OCI-LY3 (cell line): ENCODE measurements around the gene HEXIM1.
A peak's percentile ranks its signal among the peaks of the same experiment; 100 is the strongest.

Experiments
- EZH2phosphoT487 ChIP-seq: fragments of 200-600 bp; shearing (Covaris generic); IDR thresholded peaks from 2 replicates; pipeline ENCODE4 v1.6.1; 2018; ENCODE audit warnings: antibody characterized with exemption, mixed run types, low read depth
- TF ChIP-seq, protein P1 (sequence below): fragments of 200-600, 300-600 bp; sonication (generic); IDR thresholded peaks from 2 replicates; pipeline ENCODE4 v1.5.1; 2014; ENCODE audit warnings: antibody characterized with exemption, low read length, low read depth

DNA sequence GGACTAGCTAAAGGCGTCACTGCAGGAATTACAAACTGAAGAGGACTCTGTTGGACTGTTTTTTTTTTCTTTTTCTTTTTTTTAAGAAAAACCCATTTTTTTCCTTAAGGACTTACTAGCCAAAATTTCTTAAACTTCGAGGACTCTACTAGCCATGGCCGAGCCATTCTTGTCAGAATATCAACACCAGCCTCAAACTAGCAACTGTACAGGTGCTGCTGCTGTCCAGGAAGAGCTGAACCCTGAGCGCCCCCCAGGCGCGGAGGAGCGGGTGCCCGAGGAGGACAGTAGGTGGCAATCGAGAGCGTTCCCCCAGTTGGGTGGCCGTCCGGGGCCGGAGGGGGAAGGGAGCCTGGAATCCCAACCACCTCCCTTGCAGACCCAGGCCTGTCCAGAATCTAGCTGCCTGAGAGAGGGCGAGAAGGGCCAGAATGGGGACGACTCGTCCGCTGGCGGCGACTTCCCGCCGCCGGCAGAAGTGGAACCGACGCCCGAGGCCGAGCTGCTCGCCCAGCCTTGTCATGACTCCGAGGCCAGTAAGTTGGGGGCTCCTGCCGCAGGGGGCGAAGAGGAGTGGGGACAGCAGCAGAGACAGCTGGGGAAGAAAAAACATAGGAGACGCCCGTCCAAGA, 878 bp downstream of the HEXIM1 start:
- TF ChIP-seq EZH2phosphoT487, result no peak
- TF ChIP-seq, protein P1, sequence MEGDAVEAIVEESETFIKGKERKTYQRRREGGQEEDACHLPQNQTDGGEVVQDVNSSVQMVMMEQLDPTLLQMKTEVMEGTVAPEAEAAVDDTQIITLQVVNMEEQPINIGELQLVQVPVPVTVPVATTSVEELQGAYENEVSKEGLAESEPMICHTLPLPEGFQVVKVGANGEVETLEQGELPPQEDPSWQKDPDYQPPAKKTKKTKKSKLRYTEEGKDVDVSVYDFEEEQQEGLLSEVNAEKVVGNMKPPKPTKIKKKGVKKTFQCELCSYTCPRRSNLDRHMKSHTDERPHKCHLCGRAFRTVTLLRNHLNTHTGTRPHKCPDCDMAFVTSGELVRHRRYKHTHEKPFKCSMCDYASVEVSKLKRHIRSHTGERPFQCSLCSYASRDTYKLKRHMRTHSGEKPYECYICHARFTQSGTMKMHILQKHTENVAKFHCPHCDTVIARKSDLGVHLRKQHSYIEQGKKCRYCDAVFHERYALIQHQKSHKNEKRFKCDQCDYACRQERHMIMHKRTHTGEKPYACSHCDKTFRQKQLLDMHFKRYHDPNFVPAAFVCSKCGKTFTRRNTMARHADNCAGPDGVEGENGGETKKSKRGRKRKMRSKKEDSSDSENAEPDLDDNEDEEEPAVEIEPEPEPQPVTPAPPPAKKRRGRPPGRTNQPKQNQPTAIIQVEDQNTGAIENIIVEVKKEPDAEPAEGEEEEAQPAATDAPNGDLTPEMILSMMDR, result peak; percentile 89
